GM23338 (cell line): Measurements from ENCODE around the gene PDE1C. TPM values are rescaled to one million over a fixed set of nuclear protein-coding genes. Genes with fewer than 3 reads are reported as not detected.

ENCODE experiments used
- ATAC-seq: fragments of 200-7000 bp; cut with Tn5 transposase; 3 replicates; pipeline ENCODE4 v1.9.1; 2020
- DNase-seq: peaks from one replicate; pipeline ENCODE4 v3.0.0-alpha.2; 2015; ENCODE audit warnings: low spot score
- H2AFZ ChIP-seq: fragments of 200-600 bp; sonication (generic); 2 replicates; pipeline ENCODE4 v1.8.0; 2016; ENCODE audit warnings: antibody characterized with exemption, mild to moderate bottlenecking, moderate library complexity
- H3F3A ChIP-seq: fragments of 200-600 bp; sonication (generic); replicated peaks from 2 replicates; pipeline ENCODE4 v1.8.0; 2017; ENCODE audit warnings: antibody characterized with exemption, mixed run types, low read depth
- H3K27ac ChIP-seq: fragments of 200-600 bp; sonication (generic); 2 replicates; pipeline ENCODE4 v1.6.1; 2016; ENCODE audit warnings: low read depth
- H3K27me3 ChIP-seq: fragments of 200-600 bp; sonication (generic); 2 replicates; pipeline ENCODE4 v1.8.0; 2016; ENCODE audit warnings: mild to moderate bottlenecking, mixed run types, moderate library complexity; ENCODE audit not compliant: insufficient read depth
- H3K36me3 ChIP-seq: fragments of 200-600 bp; sonication (generic); 2 replicates; pipeline ENCODE4 v1.8.0; 2016; ENCODE audit warnings: mild to moderate bottlenecking; ENCODE audit not compliant: insufficient read depth
- H3K4me1 ChIP-seq: fragments of 200-600 bp; sonication (generic); 2 replicates; pipeline ENCODE4 v1.8.0; 2016; ENCODE audit warnings: mild to moderate bottlenecking, moderate library complexity; ENCODE audit not compliant: insufficient read depth
- H3K4me2 ChIP-seq: fragments of 200-600 bp; sonication (generic); 2 replicates; pipeline ENCODE4 v1.7.1; 2017; ENCODE audit warnings: mixed run types
- H3K4me3 ChIP-seq: fragments of 200-600 bp; sonication (generic); 2 replicates; pipeline ENCODE4 v1.6.1; 2016; ENCODE audit warnings: mixed run types
- H3K79me2 ChIP-seq: fragments of 200-600 bp; sonication (generic); replicated peaks from 2 replicates; pipeline ENCODE4 v1.8.0; 2017; ENCODE audit warnings: mild to moderate bottlenecking; ENCODE audit not compliant: insufficient read depth
- H3K9me2 ChIP-seq: fragments of 200-600 bp; sonication (generic); 2 replicates; pipeline ENCODE4 v1.8.0; 2017; ENCODE audit not compliant: insufficient read depth
- H4K20me1 ChIP-seq: fragments of 200-600 bp; sonication (generic); replicated peaks from 2 replicates; pipeline ENCODE4 v1.8.0; 2017; ENCODE audit warnings: mild to moderate bottlenecking; ENCODE audit not compliant: insufficient read depth
- H3K27ac Mint-ChIP-seq: 2 replicates; pipeline ENCODE4 v1.8.0; 2020; ENCODE audit warnings: inconsistent platforms, mild to moderate bottlenecking, moderate library complexity, mixed read lengths
- H3K27me3 Mint-ChIP-seq: 3 replicates; pipeline ENCODE4 v1.8.0; 2022; ENCODE audit warnings: low read depth, mild to moderate bottlenecking, moderate library complexity, mixed read lengths, inconsistent platforms; ENCODE audit not compliant: insufficient read depth, poor library complexity
- H3K36me3 Mint-ChIP-seq: 3 replicates; pipeline ENCODE4 v1.8.0; 2021; ENCODE audit warnings: low read depth, mild to moderate bottlenecking, inconsistent platforms, moderate library complexity, mixed read lengths
- H3K4me1 Mint-ChIP-seq: 3 replicates; pipeline ENCODE4 v1.8.0; 2020; ENCODE audit warnings: mild to moderate bottlenecking, inconsistent platforms, mixed read lengths
- H3K4me3 Mint-ChIP-seq: 3 replicates; pipeline ENCODE4 v1.8.0; 2021; ENCODE audit warnings: moderate library complexity, mild to moderate bottlenecking, inconsistent platforms, mixed read lengths
- H3K9me3 Mint-ChIP-seq: 3 replicates; pipeline ENCODE4 v1.8.0; 2020; ENCODE audit warnings: moderate library complexity, mild to moderate bottlenecking, inconsistent platforms, mixed read lengths
- CREB1 ChIP-seq: fragments of 250-450 bp; sonication (Bioruptor Pico); IDR thresholded peaks from 2 replicates; pipeline ENCODE4 v1.5.0; 2020; ENCODE audit warnings: low read depth, mild to moderate bottlenecking, moderate library complexity
- EZH2 ChIP-seq: fragments of 200-600 bp; sonication (generic); IDR thresholded peaks from one replicate; pipeline ENCODE4 v1.8.0; 2017; ENCODE audit warnings: antibody characterized with exemption, mild to moderate bottlenecking, low read depth; ENCODE audit not compliant: unreplicated experiment
- EZH2phosphoT487 ChIP-seq: fragments of 200-600 bp; sonication (generic); IDR thresholded peaks from one replicate; pipeline ENCODE4 v1.8.1; 2018; ENCODE audit warnings: antibody characterized with exemption; ENCODE audit not compliant: unreplicated experiment
- POLR2AphosphoS5 ChIP-seq: IDR thresholded peaks from 2 replicates; pipeline ENCODE4 v1.6.1; 2016; ENCODE audit warnings: antibody characterized with exemption, low read depth
- STAT1 ChIP-seq: IDR thresholded peaks from one replicate; pipeline ENCODE4 v1.6.1; 2016; ENCODE audit warnings: antibody characterized with exemption; ENCODE audit not compliant: unreplicated experiment
- ZNF114 ChIP-seq: fragments of 250-450 bp; sonication (Bioruptor Pico); IDR thresholded peaks from 2 replicates; pipeline ENCODE4 v1.5.0; 2020; ENCODE audit warnings: mild to moderate bottlenecking, moderate library complexity
- ZNF331 ChIP-seq: fragments of 250-450 bp; sonication (Bioruptor Pico); IDR thresholded peaks from 2 replicates; pipeline ENCODE4 v1.5.0; 2020; ENCODE audit warnings: low read depth, mild to moderate bottlenecking, moderate library complexity
- polyA plus RNA-seq: library from polyadenylated mRNA; unstranded; fragments of >200 nt; fragmentation: Nextera tagmentation; extraction: Ambion mirVana; gene quantifications from 2 replicates; pipeline ENCODE4 v1.2.1, GENCODE V29; 2016
- total RNA-seq: library from RNA; depleted of rRNA; stranded (reverse); fragments of >200 nt; shearing (Covaris generic); gene quantifications from 2 replicates; pipeline ENCODE4 v1.2.3, GENCODE V29; 2014
- TF ChIP-seq, protein P1 (sequence below): fragments of 250-450 bp; sonication (Bioruptor Pico); IDR thresholded peaks from 2 replicates; pipeline ENCODE4 v1.5.0; 2020; ENCODE audit warnings: mild to moderate bottlenecking, moderate library complexity
- TF ChIP-seq, protein P2 (sequence below): IDR thresholded peaks from one replicate; pipeline ENCODE4 v1.6.1; 2018; ENCODE audit warnings: antibody characterized with exemption; ENCODE audit not compliant: unreplicated experiment

The PDE1C gene
- total and polyA plus RNA-seq, 2 experiments from 2014 or later, result 0.28 TPM; not detected in 1

- TF ChIP-seq, protein P1, sequence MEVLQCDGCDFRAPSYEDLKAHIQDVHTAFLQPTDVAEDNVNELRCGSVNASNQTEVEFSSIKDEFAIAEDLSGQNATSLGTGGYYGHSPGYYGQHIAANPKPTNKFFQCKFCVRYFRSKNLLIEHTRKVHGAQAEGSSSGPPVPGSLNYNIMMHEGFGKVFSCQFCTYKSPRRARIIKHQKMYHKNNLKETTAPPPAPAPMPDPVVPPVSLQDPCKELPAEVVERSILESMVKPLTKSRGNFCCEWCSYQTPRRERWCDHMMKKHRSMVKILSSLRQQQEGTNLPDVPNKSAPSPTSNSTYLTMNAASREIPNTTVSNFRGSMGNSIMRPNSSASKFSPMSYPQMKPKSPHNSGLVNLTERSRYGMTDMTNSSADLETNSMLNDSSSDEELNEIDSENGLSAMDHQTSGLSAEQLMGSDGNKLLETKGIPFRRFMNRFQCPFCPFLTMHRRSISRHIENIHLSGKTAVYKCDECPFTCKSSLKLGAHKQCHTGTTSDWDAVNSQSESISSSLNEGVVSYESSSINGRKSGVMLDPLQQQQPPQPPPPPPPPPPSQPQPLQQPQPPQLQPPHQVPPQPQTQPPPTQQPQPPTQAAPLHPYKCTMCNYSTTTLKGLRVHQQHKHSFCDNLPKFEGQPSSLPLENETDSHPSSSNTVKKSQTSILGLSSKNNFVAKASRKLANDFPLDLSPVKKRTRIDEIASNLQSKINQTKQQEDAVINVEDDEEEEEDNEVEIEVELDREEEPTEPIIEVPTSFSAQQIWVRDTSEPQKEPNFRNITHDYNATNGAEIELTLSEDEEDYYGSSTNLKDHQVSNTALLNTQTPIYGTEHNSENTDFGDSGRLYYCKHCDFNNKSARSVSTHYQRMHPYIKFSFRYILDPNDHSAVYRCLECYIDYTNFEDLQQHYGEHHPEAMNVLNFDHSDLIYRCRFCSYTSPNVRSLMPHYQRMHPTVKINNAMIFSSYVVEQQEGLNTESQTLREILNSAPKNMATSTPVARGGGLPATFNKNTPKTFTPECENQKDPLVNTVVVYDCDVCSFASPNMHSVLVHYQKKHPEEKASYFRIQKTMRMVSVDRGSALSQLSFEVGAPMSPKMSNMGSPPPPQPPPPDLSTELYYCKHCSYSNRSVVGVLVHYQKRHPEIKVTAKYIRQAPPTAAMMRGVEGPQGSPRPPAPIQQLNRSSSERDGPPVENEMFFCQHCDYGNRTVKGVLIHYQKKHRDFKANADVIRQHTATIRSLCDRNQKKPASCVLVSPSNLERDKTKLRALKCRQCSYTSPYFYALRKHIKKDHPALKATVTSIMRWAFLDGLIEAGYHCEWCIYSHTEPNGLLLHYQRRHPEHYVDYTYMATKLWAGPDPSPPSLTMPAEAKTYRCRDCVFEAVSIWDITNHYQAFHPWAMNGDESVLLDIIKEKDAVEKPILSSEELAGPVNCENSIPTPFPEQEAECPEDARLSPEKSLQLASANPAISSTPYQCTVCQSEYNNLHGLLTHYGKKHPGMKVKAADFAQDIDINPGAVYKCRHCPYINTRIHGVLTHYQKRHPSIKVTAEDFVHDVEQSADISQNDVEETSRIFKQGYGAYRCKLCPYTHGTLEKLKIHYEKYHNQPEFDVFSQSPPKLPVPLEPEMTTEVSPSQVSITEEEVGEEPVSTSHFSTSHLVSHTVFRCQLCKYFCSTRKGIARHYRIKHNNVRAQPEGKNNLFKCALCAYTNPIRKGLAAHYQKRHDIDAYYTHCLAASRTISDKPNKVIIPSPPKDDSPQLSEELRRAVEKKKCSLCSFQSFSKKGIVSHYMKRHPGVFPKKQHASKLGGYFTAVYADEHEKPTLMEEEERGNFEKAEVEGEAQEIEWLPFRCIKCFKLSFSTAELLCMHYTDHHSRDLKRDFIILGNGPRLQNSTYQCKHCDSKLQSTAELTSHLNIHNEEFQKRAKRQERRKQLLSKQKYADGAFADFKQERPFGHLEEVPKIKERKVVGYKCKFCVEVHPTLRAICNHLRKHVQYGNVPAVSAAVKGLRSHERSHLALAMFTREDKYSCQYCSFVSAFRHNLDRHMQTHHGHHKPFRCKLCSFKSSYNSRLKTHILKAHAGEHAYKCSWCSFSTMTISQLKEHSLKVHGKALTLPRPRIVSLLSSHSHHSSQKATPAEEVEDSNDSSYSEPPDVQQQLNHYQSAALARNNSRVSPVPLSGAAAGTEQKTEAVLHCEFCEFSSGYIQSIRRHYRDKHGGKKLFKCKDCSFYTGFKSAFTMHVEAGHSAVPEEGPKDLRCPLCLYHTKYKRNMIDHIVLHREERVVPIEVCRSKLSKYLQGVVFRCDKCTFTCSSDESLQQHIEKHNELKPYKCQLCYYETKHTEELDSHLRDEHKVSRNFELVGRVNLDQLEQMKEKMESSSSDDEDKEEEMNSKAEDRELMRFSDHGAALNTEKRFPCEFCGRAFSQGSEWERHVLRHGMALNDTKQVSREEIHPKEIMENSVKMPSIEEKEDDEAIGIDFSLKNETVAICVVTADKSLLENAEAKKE, result no peak
- TF ChIP-seq, protein P2, sequence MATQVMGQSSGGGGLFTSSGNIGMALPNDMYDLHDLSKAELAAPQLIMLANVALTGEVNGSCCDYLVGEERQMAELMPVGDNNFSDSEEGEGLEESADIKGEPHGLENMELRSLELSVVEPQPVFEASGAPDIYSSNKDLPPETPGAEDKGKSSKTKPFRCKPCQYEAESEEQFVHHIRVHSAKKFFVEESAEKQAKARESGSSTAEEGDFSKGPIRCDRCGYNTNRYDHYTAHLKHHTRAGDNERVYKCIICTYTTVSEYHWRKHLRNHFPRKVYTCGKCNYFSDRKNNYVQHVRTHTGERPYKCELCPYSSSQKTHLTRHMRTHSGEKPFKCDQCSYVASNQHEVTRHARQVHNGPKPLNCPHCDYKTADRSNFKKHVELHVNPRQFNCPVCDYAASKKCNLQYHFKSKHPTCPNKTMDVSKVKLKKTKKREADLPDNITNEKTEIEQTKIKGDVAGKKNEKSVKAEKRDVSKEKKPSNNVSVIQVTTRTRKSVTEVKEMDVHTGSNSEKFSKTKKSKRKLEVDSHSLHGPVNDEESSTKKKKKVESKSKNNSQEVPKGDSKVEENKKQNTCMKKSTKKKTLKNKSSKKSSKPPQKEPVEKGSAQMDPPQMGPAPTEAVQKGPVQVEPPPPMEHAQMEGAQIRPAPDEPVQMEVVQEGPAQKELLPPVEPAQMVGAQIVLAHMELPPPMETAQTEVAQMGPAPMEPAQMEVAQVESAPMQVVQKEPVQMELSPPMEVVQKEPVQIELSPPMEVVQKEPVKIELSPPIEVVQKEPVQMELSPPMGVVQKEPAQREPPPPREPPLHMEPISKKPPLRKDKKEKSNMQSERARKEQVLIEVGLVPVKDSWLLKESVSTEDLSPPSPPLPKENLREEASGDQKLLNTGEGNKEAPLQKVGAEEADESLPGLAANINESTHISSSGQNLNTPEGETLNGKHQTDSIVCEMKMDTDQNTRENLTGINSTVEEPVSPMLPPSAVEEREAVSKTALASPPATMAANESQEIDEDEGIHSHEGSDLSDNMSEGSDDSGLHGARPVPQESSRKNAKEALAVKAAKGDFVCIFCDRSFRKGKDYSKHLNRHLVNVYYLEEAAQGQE, result no peak
Measured at GRCh38 chr7:32047075-32047474, 23.1 kb downstream of the PDE1C start (continued).

GRCh38 chr7:32045228-32045627 lies 25.0 kb downstream of the PDE1C start:
- no peaks in the 10 kb centered on the region for H3K9me3 Mint-ChIP-seq
- H3K9me2 ChIP-seq, result peaks cover 4% of the 10 kb centered on the region; the same call in 1 of the 2 replicates
- H3K27ac ChIP-seq, result no peak overlapping the region
- no peak overlapping the region for H3K27ac Mint-ChIP-seq
- H3K4me1 Mint-ChIP-seq, result peaks cover 15% of the 10 kb centered on the region
- peaks cover 4% of the 10 kb centered on the region for H3K4me1 ChIP-seq
- no peaks in the 10 kb centered on the region for H3K36me3 ChIP-seq
- H3K36me3 Mint-ChIP-seq, result no peaks in the 10 kb centered on the region
- no peak for DNase-seq
- H3K4me2 ChIP-seq, result no peak overlapping the region
- peaks cover 6% of the 10 kb centered on the region for H3K27me3 Mint-ChIP-seq
- no peaks in the 10 kb centered on the region for H3K27me3 ChIP-seq
- no peaks in the 10 kb centered on the region for H3K79me2 ChIP-seq
- no peak for ATAC-seq
- H3F3A ChIP-seq, result no peaks in the 10 kb centered on the region
- H3K4me3 Mint-ChIP-seq, result no peak overlapping the region
- no peak overlapping the region for H3K4me3 ChIP-seq
- H4K20me1 ChIP-seq, result no peaks in the 10 kb centered on the region; the same call in 1 of the 2 replicates
- no peak overlapping the region for H2AFZ ChIP-seq
- TF ChIP-seq EZH2 (no peak), POLR2AphosphoS5 (no peak), ZNF114 (CRISPR knock-in tag) (no peak), CREB1 (CRISPR knock-in tag) (no peak), ZNF331 (CRISPR knock-in tag) (no peak), STAT1 (no peak), EZH2phosphoT487 (no peak)
